Skin of body (tissue), 2 donors: ENCODE measurements around the gene HSPB1. TPM values are rescaled to one million over a fixed set of nuclear protein-coding genes. Genes with fewer than 3 reads are reported as not detected.
"Not testable (repeated sequence)": the region's sequence is repeated elsewhere in the genome, so short reads cannot be mapped to it uniquely, and the experiment has no call there.

Experiments used
- DNase-seq: peaks from one replicate; lab custom pipeline; 2025; lab: John Stamatoyannopoulos, UW
- total RNA-seq: library from RNA; depleted of rRNA; stranded (reverse); fragments of >200 nt; gene quantifications from one replicate; pipeline ENCODE4 v1.2.3, GENCODE V29; 2014

Gene HSPB1
- total RNA-seq, 1 donor from 2014 or later = 95.8 TPM

DNA sequence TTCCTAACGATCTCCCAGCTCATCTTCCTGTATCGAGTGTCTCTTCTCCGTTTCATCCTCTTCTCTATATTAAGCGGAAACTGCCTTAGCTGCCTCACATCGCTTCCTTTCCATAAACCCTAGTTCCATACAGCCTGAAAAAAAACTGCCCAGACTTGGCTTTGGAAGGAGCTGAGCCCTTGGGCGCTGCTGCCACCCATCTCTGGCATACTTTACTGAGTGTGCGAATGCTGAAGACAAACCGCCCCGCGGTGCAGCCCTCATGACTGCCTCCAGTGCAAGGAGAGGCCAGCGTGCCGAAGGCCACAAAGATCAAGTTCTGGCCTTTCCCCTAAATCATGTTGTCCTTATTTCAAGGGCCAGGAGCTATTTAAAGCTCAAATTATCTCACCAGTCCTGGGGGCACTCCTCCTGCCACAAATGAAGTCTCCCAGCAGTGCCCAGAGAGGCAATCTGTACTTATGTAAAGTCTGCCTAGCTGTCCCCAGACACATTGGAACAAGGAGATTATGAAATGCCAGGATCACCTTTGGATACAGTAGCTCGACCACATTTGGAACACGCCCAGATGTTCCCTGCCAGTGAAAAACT lies 31.1 kb downstream of the HSPB1 start:
- no peak for DNase-seq

DNA sequence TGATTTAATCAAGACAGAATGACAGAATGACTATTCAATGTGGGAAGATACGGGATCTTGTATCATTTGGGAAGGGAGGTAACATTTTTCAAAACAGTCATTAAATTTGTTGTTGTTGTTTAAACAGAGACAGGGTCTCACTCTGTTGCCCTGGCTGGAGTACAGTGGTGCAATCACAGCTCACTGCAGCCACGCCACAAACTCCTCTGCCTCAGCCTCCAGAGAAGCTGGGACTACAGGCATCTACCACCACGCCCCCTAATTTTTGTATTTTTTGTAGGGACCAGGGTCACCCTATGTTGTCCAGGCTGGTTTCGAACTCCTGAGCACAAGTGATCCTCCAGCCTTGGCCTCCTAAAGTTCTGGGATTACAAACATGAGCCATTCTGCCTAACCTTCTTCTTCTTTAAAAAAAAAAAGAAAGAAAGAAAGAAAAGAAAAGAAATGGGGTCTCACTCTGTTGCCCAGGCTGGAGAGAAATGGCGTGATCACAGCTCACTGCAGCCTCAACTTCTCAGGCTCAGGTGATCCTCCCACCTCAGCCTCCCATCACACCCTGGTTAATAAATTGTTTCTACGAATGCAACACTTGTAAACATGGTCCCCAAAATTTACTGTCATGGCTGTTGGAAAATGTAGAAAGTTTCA lies 32.0 kb downstream of the HSPB1 start:
- no peak for DNase-seq

DNA sequence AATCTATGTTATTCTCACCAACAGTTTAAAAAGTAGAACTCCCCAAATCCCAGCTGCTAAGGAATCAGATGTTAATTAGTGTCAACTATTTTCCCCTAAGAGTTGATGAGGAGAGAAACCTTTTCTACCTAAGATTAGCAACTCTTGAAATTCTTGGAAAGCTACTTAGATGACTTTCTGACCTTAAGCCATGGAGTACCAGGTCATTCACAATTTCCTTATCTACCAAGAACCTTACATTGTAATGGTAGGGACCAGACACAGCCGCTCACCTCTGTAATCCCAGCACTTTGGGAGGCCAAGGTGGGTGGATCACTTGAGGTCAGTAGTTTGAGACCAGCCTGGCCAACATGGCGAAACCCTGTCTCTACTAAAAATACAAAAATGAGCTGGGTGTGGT lies 32.9 kb downstream of the HSPB1 start:
- not testable (repeated sequence) for DNase-seq

DNA sequence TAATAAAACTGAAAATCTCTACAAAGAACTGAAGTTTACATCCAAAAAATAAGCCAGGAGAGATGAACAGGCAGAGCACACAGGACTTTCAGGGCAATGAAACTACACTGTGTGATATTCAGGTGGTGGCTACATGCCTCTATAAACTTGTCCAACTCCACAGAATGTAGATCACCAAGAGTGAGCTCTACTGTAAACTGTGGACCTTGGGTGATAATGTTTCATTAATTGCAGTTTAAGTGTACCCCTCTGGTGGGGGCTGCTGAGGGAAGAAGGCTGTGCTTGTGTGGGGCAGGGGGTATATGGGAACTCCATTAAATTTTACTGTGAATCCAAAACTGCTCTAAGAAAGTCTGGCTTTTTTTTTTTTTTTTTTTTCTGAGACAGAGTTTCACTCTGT lies 33.6 kb downstream of the HSPB1 start:
- no peak for DNase-seq

DNA sequence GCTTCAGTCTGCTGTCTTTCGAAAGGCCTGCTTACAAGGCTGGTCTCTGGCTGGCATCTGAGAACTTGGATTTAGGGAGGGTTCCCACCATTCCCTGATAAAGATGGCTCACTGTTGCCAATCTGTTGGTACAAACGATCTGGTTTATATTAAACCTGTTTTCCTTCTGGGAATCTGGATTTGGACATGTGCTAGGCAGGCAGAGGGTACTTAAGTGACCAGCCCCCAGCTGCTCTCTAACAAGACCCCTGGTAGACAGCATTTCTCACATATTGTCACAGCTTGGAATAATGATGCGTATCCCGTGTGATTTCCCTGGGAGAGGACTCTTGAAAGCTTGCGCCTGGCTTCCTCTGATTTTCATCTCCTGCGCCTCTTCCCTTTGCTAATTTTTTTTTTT lies 34.7 kb downstream of the HSPB1 start:
- no peak for DNase-seq

DNA sequence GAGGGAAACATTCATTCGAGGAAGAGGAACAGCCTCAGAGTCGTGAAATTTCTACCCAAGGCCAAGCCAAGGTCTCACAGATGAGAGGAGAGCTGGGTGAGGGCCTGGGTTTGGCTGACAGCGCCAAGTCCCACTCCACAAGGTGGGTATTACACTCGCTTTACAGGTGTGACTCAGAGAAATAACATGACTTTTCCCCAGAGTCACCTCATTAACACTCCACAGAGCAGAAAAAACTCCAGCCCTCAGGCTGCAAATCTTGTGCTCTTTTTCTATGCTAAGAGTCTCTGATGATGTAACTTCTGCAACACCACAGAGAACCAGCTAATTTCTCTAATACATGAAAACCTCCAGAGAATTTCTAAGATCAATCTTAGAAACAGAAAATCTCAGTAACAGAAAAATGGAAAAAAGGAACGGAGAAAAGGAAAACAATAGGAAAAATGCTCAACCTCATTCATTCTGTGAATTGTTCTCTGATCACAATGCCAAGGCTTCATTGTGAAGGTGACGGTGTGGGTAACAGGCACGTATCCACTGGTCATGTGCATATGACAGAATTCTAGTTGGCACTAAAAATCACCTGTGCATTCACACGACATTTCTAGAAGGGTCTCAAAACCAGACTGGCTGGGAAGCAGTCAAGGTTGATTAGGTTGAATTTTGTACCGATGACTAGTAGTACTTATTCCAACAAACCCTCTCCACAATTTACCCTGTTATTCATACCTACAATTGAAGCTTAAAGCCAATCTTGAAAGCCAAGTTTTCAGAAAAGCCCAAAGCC lies 36.0 kb downstream of the HSPB1 start:
- no peak for DNase-seq

DNA sequence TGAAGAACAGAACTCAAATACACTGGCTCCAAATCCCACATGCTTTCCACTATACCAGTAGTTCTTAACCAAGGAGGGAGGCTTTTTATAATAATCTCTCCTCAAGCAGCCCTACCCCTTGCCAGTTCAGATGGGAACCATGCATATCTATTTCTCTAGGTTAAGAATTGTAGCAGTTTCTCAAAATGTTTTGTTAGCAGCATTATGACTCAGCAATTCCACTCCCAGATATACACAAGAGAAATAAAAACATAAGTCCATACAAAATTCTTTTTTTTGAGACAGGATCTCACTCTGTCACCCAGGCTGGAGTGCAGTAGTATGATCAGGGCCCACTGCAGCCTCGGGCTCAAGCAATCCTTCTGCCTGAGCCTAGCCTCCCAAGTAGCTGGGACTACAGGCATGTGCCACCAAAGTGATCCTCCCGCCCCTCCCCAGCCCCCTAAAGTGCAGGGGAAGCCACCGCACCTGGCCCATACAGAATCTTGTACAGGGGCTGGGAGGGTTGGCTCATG lies 38.2 kb downstream of the HSPB1 start:
- DNase-seq = no peak

DNA sequence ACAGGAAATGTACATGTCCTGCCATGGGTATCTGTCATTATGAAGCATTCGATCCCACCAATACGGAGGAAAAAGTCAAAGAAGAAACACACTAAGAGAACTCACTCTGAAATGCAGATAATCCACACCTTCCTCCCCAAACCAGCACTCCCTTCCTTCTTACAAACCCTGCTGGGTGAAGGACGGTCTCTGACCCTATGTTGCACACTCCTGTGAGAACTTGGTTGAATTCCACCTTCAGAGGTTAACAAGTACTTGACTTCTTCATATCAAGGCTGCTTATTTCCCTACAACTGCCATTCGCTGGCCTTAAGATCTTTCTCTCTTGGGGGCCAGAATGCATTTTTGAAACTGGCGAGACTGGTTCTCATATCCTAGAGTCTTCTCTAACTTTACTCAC lies 39.7 kb downstream of the HSPB1 start:
- DNase-seq = no peak

DNA sequence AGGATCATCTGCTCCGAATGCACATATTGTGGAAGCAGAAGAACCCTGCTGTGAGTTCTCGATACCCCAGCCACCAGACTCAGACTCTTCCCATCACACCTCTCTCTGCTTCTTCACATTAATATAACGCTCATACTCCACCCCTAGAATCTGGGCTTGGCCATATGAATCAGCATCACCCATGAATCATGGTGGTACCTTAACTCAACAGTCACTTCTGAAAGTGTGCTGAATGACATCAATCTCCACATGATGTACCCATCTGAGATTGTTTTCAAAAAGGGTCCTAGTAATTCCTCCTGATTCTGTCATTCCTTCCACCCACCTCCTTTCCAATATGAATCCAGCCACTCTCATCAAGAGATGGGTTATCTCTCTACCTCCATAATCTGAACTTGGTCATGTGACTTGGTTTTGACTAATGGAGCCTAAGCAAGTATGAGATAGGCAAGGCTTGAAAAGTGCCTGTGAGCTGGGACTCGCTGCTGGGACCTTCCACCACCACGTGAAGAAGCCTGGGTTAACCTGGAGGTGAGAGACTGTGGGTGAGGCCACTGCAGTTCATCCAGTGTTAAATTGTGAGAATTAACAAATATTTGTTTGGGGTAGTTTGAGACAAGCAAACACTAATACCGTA lies 40.9 kb downstream of the HSPB1 start:
- DNase-seq = no peak

DNA sequence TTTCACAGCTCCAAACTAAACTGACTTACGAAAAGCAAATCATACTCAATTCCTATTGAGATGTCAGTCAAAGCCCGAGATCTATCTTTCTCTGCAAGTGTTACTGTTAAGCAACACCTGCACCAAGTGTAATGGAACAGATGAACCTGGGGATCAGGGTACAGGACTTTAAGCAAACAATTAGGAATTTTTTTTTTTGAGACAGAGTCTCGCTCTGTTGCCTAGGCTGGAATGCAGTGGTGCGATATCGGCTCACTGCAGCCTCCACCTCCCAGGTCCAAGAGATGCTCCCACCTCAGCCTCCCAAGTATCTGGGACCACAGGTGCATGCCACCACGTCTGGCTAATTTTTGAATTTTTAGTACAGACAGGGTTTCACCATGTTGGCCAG lies 41.5 kb downstream of the HSPB1 start:
- no peak for DNase-seq

DNA sequence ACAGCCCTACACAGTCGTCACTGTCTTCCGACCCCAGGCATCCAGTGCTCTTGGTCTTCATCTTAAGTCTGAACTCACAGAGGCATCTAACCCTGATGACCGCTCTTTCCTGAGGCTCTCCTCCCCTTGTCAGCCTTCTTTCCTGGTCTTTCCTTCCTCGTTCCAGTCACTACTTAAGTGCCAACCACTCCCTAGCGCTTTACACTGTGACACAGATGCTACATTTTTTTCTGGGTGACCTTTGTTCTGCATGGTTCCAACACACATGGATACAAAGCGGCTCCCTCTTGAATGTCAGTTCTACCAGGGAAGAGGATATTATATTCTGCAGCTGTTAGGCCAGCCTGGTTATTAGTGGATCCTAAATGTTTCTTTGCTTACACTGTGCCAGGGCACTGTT lies 43.6 kb downstream of the HSPB1 start:
- DNase-seq = no peak

DNA sequence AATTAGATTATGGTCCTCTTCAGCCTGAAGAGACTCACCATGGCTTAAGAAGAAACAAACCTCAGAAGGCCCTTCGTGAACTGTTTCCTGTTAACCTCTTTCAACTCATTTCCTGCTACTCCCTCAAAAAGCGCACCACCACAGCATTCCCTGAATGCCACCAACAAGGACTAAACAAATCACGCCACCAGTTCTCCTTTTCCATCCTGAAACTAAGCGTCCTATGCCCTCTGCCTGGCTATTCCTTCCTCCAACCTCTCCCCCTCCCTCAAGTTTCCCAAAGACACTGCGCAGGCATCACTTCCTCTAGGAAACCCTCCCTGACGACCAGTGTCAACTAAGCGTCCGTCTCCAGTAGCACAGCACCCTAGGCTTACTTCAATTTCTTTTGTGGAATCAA lies 44.3 kb downstream of the HSPB1 start:
- DNase-seq = no peak

DNA sequence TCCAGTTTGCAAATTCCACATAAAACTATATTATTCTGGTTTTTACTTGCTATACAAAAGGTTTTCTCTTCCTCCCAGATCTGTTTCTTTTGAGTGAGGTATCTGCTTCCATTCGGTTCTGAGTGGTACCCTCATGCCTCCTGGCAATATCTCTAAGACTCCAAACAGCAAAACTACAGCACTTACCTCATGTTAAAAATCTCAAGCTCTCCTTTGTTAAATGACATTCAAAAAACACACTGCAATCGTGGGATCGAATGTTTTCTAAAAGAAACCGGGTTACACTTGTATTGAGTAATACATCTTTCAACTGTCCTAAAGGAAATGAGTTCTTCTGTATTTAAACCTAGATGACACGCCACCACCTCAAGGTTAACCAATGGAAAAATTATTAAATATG lies 45.2 kb downstream of the HSPB1 start:
- no peak for DNase-seq

DNA sequence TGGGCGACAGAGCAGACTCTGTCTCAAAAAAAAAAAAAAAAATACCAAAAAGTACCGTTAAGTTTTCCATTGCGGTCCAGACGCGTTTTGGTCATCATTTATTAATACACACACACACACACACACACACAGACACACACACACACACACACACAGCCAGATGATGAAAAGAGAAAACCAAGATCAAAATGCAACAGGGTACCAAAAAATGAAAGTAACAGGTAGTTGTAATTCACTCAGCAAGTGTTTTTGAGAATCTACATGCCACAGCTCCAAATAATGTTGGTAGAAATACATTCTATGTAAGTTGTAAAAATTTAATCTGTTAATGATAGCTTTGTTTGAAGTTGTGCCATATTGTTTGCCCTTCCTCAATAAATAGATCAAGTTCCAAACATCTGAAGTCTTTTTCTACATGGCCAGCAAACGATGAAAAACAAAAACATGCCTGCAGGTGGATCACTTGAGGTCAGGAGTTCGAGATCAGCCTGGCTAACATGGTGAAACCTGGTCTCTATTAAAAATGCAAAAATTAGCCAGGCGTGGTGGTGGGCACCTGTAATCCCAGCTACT lies 46.9 kb downstream of the HSPB1 start:
- no peak for DNase-seq

DNA sequence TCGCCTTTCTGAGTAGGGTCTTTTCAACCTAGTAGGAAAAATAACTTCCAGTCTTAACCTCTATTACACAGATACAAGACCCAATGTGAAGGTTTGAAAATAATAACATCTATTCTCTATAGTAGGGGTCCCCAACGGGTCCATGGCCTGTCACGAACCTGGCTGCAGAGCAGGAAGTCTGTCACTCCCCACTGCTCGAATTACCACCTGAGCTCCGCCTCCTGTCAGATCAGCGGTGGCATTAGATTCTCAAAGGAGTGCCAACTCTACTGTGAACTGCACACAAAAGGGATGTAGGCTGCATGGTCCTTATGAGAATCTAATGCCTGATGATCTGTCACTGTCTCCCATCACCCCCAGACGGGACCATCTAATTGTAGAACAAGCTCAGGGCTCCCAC lies 48.9 kb downstream of the HSPB1 start:
- DNase-seq = no peak

DNA sequence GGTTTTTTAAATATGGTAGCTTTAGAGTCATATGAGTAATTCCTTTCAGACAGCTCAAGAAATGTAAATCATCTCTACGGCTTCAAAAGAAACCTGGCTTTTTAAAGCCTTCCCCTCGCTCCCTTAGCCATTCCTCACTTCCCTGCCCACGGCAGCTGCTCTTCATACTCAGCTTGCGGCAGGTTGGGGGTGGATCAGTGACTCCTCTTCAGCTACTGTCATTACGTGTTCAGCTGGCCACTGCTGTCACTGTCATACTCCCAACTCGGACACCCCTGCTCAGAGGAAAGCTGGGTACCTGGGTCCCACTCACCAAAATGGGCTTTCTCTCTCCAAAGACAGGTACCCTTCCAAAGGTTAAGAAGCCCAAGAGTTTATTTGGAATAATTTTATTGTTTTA lies 49.7 kb downstream of the HSPB1 start:
- no peak for DNase-seq

DNA sequence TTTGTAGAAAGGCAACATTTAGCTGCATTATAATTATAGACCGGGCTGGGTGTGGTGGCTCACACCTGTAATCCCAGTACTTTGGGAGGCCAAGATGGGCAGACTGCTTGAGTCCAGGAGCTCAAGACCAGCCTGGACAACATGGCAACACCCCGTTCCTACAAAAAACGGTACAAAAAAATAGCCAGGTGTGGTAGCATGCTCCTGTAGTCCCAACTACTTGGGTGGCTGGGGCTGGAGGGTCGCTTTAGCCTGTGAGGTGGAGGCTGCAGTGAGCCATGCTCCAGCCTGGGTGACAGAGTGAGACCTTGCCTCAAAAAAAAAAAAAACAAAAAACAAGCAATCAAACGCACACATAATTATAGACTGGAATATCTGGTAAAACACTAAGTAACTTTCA lies 51.3 kb downstream of the HSPB1 start:
- no peak for DNase-seq

Other genes starting within 250 kb of the HSPB1 start
- gene SRRM3, start 100.8 kb upstream of the HSPB1 start, total RNA-seq = 0.99 TPM
- gene YWHAG, start 56.3 kb downstream of the HSPB1 start, total RNA-seq = 67.5 TPM
- 0.89 TPM for gene SSC4D, start 107.0 kb downstream of the HSPB1 start, total RNA-seq
- gene ZP3, start 122.3 kb downstream of the HSPB1 start, total RNA-seq = 0.79 TPM
- gene DTX2, start 159.0 kb downstream of the HSPB1 start, total RNA-seq = 10.3 TPM
- 1.7 TPM for gene UPK3B, start 207.9 kb downstream of the HSPB1 start, total RNA-seq
- gene SPDYE16, start 240.6 kb downstream of the HSPB1 start, total RNA-seq = 0.10 TPM